Mesendoderm (in vitro differentiated cells): Measurements from ENCODE around the gene TMEM100.
"Not testable (repeated sequence)": the region's sequence is repeated elsewhere in the genome, so short reads cannot be mapped to it uniquely, and the experiment has no call there.

ENCODE experiments used
- DNase-seq: peaks from one replicate; pipeline ENCODE4 v3.0.0; 2013
- H2AK5ac ChIP-seq: 2 replicates; pipeline ENCODE4 v1.6.1; 2013; ENCODE audit warnings: low read length, inconsistent platforms
- H2BK120ac ChIP-seq: 2 replicates; pipeline ENCODE4 v1.6.1; 2013; ENCODE audit warnings: low read depth, mild to moderate bottlenecking, low read length, moderate library complexity, mixed read lengths
- H2BK15ac ChIP-seq: replicated peaks from 2 replicates; pipeline ENCODE4 v1.6.1; 2013; ENCODE audit warnings: low read depth, mild to moderate bottlenecking, moderate library complexity
- H2BK5ac ChIP-seq: 2 replicates; pipeline ENCODE4 v1.6.1; 2013; ENCODE audit warnings: low read length, inconsistent platforms
- H3K18ac ChIP-seq: 2 replicates; pipeline ENCODE4 v1.6.1; 2013; ENCODE audit warnings: mild to moderate bottlenecking, low read length, mixed read lengths
- H3K23ac ChIP-seq: one replicate; pipeline ENCODE4 v1.6.1; 2013; ENCODE audit warnings: low read length
- H3K27ac ChIP-seq: 2 replicates; pipeline ENCODE4 v1.5.1; 2013; ENCODE audit warnings: low read depth, mild to moderate bottlenecking, inconsistent platforms, low read length, moderate library complexity
- H3K27me3 ChIP-seq: 2 replicates; pipeline ENCODE4 v1.6.1; 2013; ENCODE audit warnings: low read length, control low read depth, mild to moderate bottlenecking, inconsistent platforms; ENCODE audit not compliant: insufficient read depth, poor library complexity
- H3K36me3 ChIP-seq: 2 replicates; pipeline ENCODE4 v1.6.1; 2013; ENCODE audit warnings: low read length, inconsistent platforms; ENCODE audit not compliant: control insufficient read depth, insufficient read depth
- H3K4ac ChIP-seq: one replicate; pipeline ENCODE4 v1.6.1; 2013; ENCODE audit warnings: low read depth, mild to moderate bottlenecking, low read length, moderate library complexity
- H3K4me1 ChIP-seq: 2 replicates; pipeline ENCODE4 v1.6.1; 2013; ENCODE audit warnings: low read depth, low read length, inconsistent platforms; ENCODE audit not compliant: control insufficient read depth
- H3K4me2 ChIP-seq: 2 replicates; pipeline ENCODE4 v1.6.1; 2013; ENCODE audit warnings: low read length
- H3K4me3 ChIP-seq: 2 replicates; pipeline ENCODE4 v1.5.1; 2013; ENCODE audit warnings: mild to moderate bottlenecking, low read length
- H3K56ac ChIP-seq: one replicate; pipeline ENCODE4 v1.6.1; 2013; ENCODE audit warnings: low read length
- H3K79me1 ChIP-seq: 2 replicates; pipeline ENCODE4 v1.6.1; 2013; ENCODE audit warnings: low read length, inconsistent platforms
- H3K79me2 ChIP-seq: 2 replicates; pipeline ENCODE4 v1.6.1; 2013; ENCODE audit warnings: mild to moderate bottlenecking, low read length; ENCODE audit not compliant: control insufficient read depth, insufficient read depth
- H3K9ac ChIP-seq: 2 replicates; pipeline ENCODE4 v1.6.1; 2013; ENCODE audit warnings: low read length, inconsistent platforms
- H4K5ac ChIP-seq: one replicate; pipeline ENCODE4 v1.6.1; 2013; ENCODE audit warnings: low read length
- H4K8ac ChIP-seq: one replicate; pipeline ENCODE4 v1.6.1; 2013; ENCODE audit warnings: low read depth, mild to moderate bottlenecking, control low read depth, low read length, moderate library complexity
- WGBS: extraction: QIAGEN DNeasy Blood & Tissue Kit; methylation state at CpG from one replicate; pipeline ENCODE4 v1.1.7; 2013; ENCODE audit warnings: low lambda C conversion rate, missing lambda C conversion rate; ENCODE audit not compliant: insufficient coverage; ENCODE audit errors: extremely low coverage; 5-methylcytosine and 5-hydroxymethylcytosine counted together

TMEM100 gene

DNA sequence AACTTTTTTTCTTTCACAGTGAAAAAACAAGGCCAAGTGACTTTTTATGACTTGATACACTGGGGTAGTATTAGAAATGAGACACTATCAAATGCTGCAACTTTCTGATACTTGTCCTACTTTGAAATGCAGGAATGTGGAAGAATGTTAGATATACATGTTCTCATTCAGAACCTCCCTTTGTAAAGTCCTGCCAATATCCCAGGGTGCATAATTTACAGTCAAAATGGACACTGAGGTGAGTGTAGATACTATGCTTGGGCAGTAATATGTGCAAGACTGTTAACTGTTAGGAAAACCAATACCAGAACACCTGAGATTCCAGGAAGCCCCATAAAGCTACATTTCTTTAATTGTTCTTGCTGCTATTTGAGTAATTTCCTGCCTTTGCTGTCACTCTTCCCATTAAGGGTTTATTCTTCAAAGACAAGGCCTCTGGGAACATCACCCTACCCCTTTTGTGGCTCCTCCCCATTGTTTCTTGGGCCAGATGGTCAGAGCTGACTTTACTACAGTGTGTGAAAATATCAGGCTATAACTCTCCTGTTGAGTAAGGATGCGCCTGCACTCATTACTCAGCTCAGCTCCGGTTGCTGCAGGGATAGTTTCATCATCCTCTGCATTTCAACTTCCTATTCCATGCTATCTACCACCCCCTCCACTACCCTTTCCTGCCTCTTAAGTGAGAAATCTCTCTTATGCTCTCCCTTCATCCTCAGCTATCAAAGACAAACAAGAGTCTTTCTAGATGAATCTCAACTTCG is 48.7 kb downstream of the TMEM100 start:
- Histone ChIP-seq H3K4me1 (no peaks in the 10 kb centered on the region), H3K23ac (no peak overlapping the region), H3K4me3 (no peak overlapping the region), H2BK120ac (no peak overlapping the region), H3K18ac (no peak overlapping the region), H3K79me1 (no peaks in the 10 kb centered on the region), H2AK5ac (no peak overlapping the region), H3K4ac (no peak overlapping the region), H4K5ac (no peak overlapping the region), H2BK5ac (no peak overlapping the region), H4K8ac (no peak overlapping the region), H3K4me2 (no peak overlapping the region), H2BK15ac (no peak overlapping the region), H3K27ac (no peak overlapping the region), H3K79me2 (no peaks in the 10 kb centered on the region), H3K56ac (no peak overlapping the region), H3K9ac (no peak overlapping the region), H3K36me3 (no peaks in the 10 kb centered on the region), H3K27me3 (no peaks in the 10 kb centered on the region)
- WGBS: no CpG with 5 or more reads among the region's 3 CpGs
- DNase-seq: peak; percentile 28

GRCh38 chr17:55672585-55673501 is 49.8 kb downstream of the TMEM100 start:
- no peak overlapping the region for H3K9ac ChIP-seq
- H3K79me2 ChIP-seq: no peaks in the 10 kb centered on the region
- no peak overlapping the region for H3K56ac ChIP-seq
- H3K4me3 ChIP-seq: no peak overlapping the region
- DNase-seq: no peak
- H3K23ac ChIP-seq: no peak overlapping the region
- H2BK5ac ChIP-seq: no peak overlapping the region
- H3K27ac ChIP-seq: no peak overlapping the region
- H3K18ac ChIP-seq: no peak overlapping the region
- no peak overlapping the region for H4K8ac ChIP-seq
- H3K4ac ChIP-seq: no peak overlapping the region
- H3K27me3 ChIP-seq: no peaks in the 10 kb centered on the region
- H3K79me1 ChIP-seq: no peaks in the 10 kb centered on the region
- no peak overlapping the region for H2BK15ac ChIP-seq
- H2AK5ac ChIP-seq: no peak overlapping the region
- H3K4me2 ChIP-seq: no peak overlapping the region
- no CpG with 5 or more reads among the region's 3 CpGs for WGBS
- H3K36me3 ChIP-seq: no peaks in the 10 kb centered on the region
- H3K4me1 ChIP-seq: no peaks in the 10 kb centered on the region
- H2BK120ac ChIP-seq: no peak overlapping the region
- no peak overlapping the region for H4K5ac ChIP-seq

- not testable (repeated sequence) for H3K4me2 ChIP-seq, H4K8ac ChIP-seq, H2AK5ac ChIP-seq, DNase-seq, H3K4ac ChIP-seq, H3K79me2 ChIP-seq, H2BK120ac ChIP-seq, H3K9ac ChIP-seq, H4K5ac ChIP-seq, H3K4me3 ChIP-seq, H3K23ac ChIP-seq, H3K56ac ChIP-seq, H3K79me1 ChIP-seq, H3K36me3 ChIP-seq, H3K18ac ChIP-seq, H2BK5ac ChIP-seq, H3K27me3 ChIP-seq, H3K4me1 ChIP-seq, H2BK15ac ChIP-seq, H3K27ac ChIP-seq
These were observed 50.7 kb downstream of the TMEM100 start for GRCh38 chr17:55672010-55672409.
